Hematopoietic multipotent progenitor cell treated with erythropoietin and hydrocortisone succinate and interleukin-3 and kit ligand, for 17 days (in vitro differentiated cells): ENCODE data around the gene KCNH2.

Experiments
- DNase-seq: peaks from one replicate; pipeline ENCODE4 v3.0.0-alpha.2; 2015; ENCODE audit warnings: low spot score

The KCNH2 gene

GRCh38 chr7:150959739-150960734 is 18.1 kb downstream of the KCNH2 start:
- peak; percentile 78 for DNase-seq

- DNase-seq: peak; percentile 18
These were observed 19.0 kb downstream of the KCNH2 start for GRCh38 chr7:150959081-150959480.

GRCh38 chr7:150958597-150958996 is 19.5 kb downstream of the KCNH2 start:
- DNase-seq: peak; percentile 53

DNA sequence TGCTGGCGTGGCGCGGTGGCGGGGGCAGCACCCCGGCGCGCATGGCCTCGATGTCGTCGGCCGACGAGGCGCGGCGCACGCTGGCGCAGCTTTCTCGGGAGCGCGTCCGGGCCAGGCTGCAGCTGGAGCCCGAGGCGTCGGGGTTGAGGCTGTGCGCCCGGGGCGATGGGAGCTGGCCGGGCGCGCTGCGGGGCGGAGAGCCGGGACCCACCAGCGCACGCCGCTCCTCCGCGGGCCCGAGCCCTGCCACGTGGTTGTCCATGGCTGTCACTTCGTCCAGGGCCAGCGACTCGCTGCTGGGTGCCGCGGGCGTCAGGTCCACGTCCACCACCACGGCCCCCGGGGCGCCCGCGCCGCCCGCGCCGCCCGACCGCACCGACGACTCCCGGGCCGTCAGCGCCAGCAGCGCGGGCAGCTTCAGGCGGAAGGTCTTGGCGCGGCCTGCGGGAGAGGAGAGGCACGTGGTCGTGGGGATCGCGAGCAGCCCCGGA is 20.0 kb downstream of the KCNH2 start:
- DNase-seq: no peak

DNA sequence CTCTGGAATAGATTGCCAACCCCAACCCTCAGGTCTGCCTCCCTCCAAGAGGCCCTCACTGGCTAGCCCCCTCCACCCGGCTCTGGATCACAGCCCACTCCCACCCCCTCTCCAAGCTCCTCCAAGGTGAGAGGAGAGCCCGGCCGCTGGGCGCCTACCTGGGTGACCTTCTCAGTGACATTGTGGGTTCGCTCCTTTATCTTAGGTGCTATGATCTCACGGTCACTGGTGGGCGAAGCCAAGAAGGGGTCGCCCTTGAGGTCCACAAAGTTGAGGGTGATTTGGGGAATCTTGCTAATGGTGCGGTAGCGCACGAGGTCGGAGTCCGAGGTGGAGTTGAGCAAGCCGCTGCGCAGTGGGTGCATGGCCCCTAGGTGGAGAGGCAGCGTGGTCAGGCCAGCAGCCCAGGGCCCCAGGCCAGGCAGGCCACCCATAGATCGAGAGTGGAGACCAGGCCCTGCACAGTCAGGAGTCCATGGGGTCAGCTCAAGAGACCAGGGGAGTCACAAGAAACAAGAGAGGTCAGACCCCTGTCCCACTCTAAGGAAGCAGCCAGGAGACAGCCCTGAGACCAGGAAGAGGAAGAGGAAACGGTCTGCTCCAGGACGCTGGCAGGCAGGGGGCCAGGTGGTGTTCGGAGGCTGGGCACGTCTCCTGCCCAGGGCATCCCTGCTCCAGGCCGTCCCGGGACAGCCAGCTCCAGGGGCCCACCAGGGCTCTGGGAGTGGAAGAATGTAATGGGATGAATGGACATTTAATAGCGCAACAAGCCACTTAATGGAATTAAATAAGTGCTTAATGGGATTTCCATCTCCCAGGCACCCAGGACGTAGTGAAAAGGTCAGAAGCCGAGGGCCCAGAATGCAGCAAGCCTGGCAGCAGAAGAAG is 20.7 kb downstream of the KCNH2 start:
- DNase-seq: no peak

- no peak for DNase-seq
These were observed 21.6 kb downstream of the KCNH2 start for GRCh38 chr7:150956395-150957132.

GRCh38 chr7:150955519-150956394 is 22.4 kb downstream of the KCNH2 start:
- DNase-seq: peak; percentile 82

DNA sequence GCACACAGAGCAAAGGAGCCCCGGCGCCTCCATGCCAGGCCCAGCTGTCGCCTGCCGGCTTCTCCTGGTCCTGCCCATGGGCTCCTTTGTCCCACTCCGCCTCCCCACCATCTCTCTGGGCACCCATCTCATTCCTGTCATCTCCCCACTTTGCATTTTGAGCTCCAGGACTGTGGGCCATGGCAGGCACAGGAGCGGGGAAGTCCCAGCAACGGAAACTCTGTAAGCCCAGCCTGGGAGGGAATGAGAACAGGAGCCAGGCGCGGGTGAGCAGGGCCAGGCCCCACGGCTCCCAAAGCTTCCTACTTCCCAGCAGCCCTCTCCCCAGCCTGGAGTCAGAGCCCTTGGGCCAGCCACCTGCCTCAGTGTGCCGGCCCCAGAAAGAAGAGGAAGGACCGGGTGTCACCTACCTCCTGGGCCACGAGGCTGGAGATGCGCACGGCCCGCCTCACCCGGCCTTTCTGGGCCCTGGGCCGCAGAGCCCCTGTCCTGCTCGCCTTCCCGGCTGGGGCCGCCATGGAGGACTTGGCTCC is 23.1 kb downstream of the KCNH2 start:
- peak; percentile 33 for DNase-seq

DNA sequence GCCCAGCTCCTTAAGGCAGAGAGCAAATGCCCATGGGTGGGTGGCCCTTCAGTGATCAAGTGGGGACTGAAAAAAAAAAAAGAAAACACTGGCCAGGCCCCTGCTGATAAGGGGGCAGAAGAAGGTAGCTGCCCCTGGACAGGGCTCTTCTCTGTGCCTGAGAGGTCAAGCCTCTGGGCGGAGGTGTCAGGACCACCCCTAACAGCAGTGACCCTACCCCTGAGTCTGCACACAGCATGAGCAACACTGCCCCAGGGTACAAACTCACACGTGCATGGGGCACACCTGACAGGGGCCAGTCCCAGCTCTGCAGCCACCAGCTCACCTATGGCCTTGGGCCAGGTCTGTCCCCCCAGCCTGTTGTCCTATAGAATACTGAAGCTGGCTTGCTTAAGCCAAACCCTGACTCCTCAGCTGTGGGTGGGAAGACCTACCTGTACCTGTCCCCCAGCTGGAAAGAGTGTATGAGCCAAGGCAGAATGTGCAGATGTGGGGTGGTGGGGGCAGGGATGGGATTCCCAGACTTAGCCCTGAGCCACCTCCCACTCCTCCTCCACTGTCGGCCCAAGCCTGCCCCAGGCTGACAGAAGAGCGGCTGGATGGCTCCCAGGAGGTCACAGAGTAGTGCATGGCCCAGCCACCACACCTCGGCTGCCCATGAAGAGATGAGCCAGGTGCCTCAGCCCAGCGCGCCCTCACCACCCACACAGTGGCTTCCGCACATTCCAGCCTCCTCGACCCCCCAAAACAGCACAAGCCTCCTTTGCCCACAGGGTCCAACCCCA is 23.7 kb downstream of the KCNH2 start:
- no peak for DNase-seq

DNA sequence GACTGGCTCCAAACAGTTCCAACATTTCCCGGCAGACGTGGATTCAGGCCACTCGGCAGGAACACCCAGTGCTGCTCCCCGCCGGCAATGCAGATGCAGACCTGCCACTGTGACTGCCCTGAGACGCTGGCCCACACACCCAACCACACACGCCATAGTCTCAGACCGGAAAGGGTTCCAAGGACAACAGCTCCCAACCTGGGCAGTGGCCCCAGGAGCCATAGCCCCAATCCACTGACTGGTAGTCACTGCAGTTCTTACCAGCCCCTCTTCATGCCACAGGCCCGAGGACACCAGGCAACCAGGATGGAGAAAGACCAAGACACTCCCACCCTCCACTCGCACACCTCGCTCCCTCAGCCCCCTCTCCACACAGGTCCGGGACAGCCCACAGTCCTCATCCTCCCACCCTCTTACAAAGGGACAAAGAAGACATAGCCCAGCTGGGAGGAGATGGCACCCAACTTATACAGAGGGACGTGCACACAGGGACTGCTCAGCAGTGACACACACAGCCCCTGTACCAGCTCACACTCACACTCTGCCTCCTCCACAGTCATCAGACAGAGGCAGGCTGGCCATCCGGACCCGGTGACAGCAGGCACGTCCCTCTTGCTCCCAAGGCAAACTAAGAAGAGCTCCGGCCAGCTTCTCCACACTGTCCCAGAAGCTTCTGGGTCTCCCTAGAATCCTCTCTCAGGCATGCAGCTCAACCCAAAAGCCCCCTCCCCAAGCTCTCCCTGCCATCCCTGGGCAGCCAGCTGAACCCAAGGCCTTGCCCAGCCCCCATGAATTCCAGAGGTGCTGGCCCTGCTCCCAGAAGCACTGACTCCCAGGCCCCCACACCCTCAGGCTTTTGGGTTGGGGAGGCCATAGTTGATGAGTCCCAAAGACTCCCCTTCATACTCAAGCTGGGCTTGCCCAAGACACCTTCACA is 24.8 kb downstream of the KCNH2 start:
- no peak for DNase-seq

DNA sequence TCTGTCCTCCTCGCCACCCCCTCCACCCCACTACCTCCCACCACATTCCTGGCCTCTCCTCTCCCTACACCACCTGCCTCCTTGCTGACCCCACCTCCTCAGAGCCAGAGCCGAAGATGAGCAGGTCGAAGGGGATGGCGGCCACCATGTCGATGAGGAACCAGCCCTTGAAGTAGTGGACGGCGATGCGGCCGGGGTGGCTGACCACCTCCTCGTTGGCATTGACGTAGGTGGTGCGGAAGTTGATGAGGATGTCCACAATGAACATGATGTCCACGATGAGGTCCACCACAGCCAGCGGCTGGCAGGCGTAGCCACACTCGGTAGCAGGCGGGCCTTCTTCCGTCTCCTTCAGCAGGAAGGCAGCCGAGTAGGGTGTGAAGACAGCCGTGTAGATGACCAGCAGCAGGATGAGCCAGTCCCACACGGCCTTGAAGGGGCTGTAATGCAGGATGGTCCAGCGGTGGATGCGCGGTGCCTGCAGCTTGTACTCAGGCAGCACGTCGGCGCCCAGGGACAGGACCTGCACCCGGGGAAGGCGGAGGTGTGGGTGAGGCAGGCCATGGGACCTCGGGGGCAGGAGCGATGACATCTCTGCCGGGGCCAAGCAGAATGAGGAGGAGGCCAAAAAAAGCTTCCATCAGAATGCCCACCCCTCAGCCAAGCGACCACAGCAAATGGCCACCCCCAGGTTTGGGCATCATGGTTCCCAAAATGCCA is 25.6 kb downstream of the KCNH2 start:
- no peak for DNase-seq

GRCh38 chr7:150951521-150951920 is 26.6 kb downstream of the KCNH2 start:
- no peak for DNase-seq

DNA sequence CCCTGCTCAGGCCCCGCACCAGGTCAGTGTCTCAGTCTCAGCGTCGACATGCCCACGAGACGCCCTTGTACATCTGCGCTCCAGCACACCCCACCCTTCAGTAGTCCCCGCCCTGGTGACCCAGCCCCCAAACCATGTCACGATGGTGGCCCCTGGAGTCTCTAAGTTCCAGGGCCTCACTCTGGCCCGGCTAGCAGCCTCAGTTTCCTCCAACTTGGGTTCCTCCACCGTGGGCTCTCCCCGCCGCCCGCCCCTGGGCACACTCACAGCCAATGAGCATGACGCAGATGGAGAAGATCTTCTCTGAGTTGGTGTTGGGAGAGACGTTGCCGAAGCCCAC is 27.0 kb downstream of the KCNH2 start:
- no peak for DNase-seq

GRCh38 chr7:150950496-150951180 is 27.5 kb downstream of the KCNH2 start:
- no peak for DNase-seq

GRCh38 chr7:150949971-150950491 is 28.1 kb downstream of the KCNH2 start:
- no peak for DNase-seq

DNA sequence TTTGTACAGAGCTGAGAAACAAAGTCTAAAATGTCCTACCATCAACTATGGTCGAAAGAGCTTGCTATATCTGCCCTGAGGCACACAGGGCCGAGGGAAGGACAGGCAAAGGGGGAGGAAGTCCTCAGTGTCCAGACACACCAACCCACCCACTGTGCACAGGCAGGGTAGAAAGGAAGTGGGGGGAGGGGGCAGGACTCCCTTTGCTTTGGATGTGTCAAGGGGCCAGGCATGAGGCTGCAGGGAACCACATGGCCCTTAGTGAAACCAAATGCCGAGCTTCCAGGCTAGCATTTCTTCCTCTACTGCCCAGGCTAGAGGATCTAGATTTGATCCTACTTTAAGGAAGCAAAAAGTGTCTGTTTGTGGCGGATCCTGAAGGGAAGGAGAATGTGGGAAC is 28.6 kb downstream of the KCNH2 start:
- DNase-seq: no peak

GRCh38 chr7:150948791-150949251 is 29.3 kb downstream of the KCNH2 start:
- DNase-seq: no peak
